Adrenal gland (tissue), 5 donors: ENCODE data around the gene GTF2F2.
"Not testable (repeated sequence)": the region's sequence is repeated elsewhere in the genome, so short reads cannot be mapped to it uniquely, and the experiment has no call there.

Source experiments
- CTCF ChIP-seq, 6 experiments: fragments of 450-650 bp in 4 of 6; fragments of 200-600 bp in 2 of 6; sonication (generic) in 1 of 6; IDR thresholded peaks; 1 replicate in 5 of 6; 2 replicates in 1 of 6; pipeline versions ENCODE4 v1.5.1 to v1.8.0; 2016 to 2021; ENCODE audit warnings: antibody characterized with exemption in 6 of 6, mild to moderate bottlenecking in 2 of 6, moderate library complexity in 1 of 6
- POLR2A ChIP-seq, 2 donors: fragments of 450-650 bp; IDR thresholded peaks; one replicate each; pipeline ENCODE4 v1.6.1; 2017; ENCODE audit warnings: antibody characterized with exemption in 2 of 2, mild to moderate bottlenecking in 2 of 2, moderate library complexity in 1 of 2
- donor health status: DM: no; HTN: no; CAD: no.

- TF ChIP-seq POLR2A, CTCF (IDR thresholded peaks at IDR 0.05): not testable (repeated sequence)
Observed at GRCh38 chr13:45189511-45189910, 69.2 kb downstream of the GTF2F2 start.
